Ascending aorta (tissue), 2 donors: ENCODE measurements around the gene ZNF564. TPM values are rescaled to one million over a fixed set of nuclear protein-coding genes. Genes with fewer than 3 reads are reported as not detected.

Source experiments
- DNase-seq, 2 donors: peaks; one replicate each; pipeline ENCODE4 v3.0.0-alpha.2; 2019; ENCODE audit warnings: low spot score in 2 of 2
- H3K27ac ChIP-seq, 2 donors: fragments of 200-600 bp; sonication (generic); one replicate each; pipeline ENCODE4 v1.5.1; 2016 to 2017; ENCODE audit warnings: mild to moderate bottlenecking in 1 of 2
- H3K27me3 ChIP-seq: fragments of 200-600 bp; sonication (generic); one replicate; pipeline ENCODE4 v1.5.1; 2017
- H3K36me3 ChIP-seq, 2 donors: fragments of 200-600 bp; sonication (generic); one replicate each; pipeline ENCODE4 v1.5.1; 2016
- H3K4me1 ChIP-seq, 2 donors: fragments of 200-600 bp; sonication (generic); one replicate each; pipeline ENCODE4 v1.5.1; 2016 to 2017; ENCODE audit warnings: mild to moderate bottlenecking in 1 of 2
- H3K4me3 ChIP-seq, 2 donors: fragments of 200-600 bp; sonication (generic); one replicate each; pipeline ENCODE4 v1.5.1; 2016 to 2017; ENCODE audit warnings: mild to moderate bottlenecking in 1 of 2
- H3K9me3 ChIP-seq, 2 donors: fragments of 200-600 bp; sonication (generic); one replicate each; pipeline ENCODE4 v1.5.1; 2016
- intact Hi-C: fragments of 100-400 bp; cut with DNase I; formaldehyde crosslinking; loops from one replicate; pipeline ENCODE4 v1.15.1; 2023
- total RNA-seq: library from RNA; depleted of rRNA; stranded (reverse); fragments of >200 nt; gene quantifications from one replicate; pipeline ENCODE4 v1.1.0, GENCODE V29; 2016
- TF ChIP-seq, protein P1 (sequence below), 3 experiments: fragments of 200-600 bp in 2 of 3; fragments of 450-650 bp in 1 of 3; sonication (generic) in 2 of 3; IDR thresholded peaks; one replicate each; pipeline ENCODE4 v1.5.1; 2016 to 2019; ENCODE audit warnings: antibody characterized with exemption in 3 of 3, mild to moderate bottlenecking in 1 of 3, moderate library complexity in 1 of 3

ZNF564 gene
- total RNA-seq, 1 donor from 2014 or later, result 2.6 TPM

- Histone ChIP-seq H3K4me3 (peak overlapping the region; percentile 86 to 98), H3K27ac (peak overlapping the region in 1 of 2 donors; percentile 74), H3K4me1 (peaks cover 0 to 15% of the 10 kb centered on the region in 2 donors), H3K27me3 (no peaks in the 10 kb centered on the region), H3K36me3 (no peaks in the 10 kb centered on the region), H3K9me3 (no peaks in the 10 kb centered on the region)
- DNase-seq, result no peak
- intact Hi-C loops, result loop anchor here (10.0 kb wide), 1 partner anchor 81 kb away; the partner anchor contains the start of gene ZNF799
- TF ChIP-seq, protein P1, sequence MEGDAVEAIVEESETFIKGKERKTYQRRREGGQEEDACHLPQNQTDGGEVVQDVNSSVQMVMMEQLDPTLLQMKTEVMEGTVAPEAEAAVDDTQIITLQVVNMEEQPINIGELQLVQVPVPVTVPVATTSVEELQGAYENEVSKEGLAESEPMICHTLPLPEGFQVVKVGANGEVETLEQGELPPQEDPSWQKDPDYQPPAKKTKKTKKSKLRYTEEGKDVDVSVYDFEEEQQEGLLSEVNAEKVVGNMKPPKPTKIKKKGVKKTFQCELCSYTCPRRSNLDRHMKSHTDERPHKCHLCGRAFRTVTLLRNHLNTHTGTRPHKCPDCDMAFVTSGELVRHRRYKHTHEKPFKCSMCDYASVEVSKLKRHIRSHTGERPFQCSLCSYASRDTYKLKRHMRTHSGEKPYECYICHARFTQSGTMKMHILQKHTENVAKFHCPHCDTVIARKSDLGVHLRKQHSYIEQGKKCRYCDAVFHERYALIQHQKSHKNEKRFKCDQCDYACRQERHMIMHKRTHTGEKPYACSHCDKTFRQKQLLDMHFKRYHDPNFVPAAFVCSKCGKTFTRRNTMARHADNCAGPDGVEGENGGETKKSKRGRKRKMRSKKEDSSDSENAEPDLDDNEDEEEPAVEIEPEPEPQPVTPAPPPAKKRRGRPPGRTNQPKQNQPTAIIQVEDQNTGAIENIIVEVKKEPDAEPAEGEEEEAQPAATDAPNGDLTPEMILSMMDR (IDR thresholded peaks at IDR 0.05), result no peak
Observed at GRCh38 chr19:12485571-12485970, 65.7 kb downstream of the ZNF564 start.

GRCh38 chr19:12485052-12485416, 66.2 kb downstream of the ZNF564 start:
- TF ChIP-seq, protein P1 (IDR thresholded peaks at IDR 0.05), result no peak
- DNase-seq, result no peak
- Histone ChIP-seq H3K4me3 (peak overlapping the region; percentile 86 to 98), H3K9me3 (no peaks in the 10 kb centered on the region), H3K27ac (peak overlapping the region; percentile 74 to 76), H3K36me3 (no peaks in the 10 kb centered on the region), H3K4me1 (peaks cover 0 to 15% of the 10 kb centered on the region in 2 donors), H3K27me3 (no peaks in the 10 kb centered on the region)
- intact Hi-C loops, result loop anchor here (10.0 kb wide), 1 partner anchor 80 kb away; the partner anchor contains the start of gene ZNF799

DNA sequence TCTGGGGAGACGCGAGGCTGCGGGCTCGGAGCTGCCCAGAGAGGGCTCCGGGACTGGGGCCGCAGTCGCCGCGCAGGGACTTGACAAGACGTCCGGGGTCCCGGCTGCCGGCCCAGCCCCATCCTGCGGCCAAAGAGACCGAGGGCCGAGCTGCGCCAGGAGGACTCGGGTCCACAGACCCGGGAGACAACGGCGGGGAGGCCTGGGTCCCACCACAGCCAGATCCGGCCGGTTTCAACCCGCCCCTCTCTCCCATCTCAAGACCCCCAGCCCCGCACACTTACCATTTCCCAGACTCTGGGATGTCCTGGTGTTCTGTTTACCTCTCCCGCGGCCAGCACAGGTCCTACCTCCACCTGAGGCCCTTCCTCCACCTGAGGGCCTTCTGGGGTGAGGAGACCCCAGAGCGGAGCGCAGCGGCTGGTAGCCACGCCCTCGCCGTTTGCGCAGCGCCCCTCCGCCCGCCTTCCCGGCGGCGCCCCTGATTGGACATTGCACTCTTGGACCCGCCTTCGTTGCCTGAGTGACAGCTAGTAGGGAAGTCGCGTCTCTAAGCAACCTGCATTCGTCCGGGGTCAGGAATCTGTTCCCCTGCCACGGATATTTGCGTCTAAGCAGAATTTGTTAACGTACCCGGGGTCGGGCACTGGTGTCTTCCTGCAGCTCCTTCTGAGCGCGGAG, 66.8 kb downstream of the ZNF564 start, which contains the start of gene ZNF709:
Gene ZNF709 (minus strand): TSS at position 446 of the 681 bp plus-strand sequence. CDS start 159 bp downstream, at position 287.
- H3K4me3 ChIP-seq, result peak within 1 kb of the TSS; percentile 86 to 98
- peaks cover 0 to 15% of the 10 kb centered on the region in 2 donors for H3K4me1 ChIP-seq
- DNase-seq, result peak; percentile 63 to 94
- H3K9me3 ChIP-seq, result no peaks in the 10 kb centered on the region
- no peaks in the 10 kb centered on the region for H3K36me3 ChIP-seq
- H3K27me3 ChIP-seq, result no peaks in the 10 kb centered on the region
- peak within 1 kb of the TSS; percentile 74 to 76 for H3K27ac ChIP-seq
- TF ChIP-seq, protein P1 (IDR thresholded peaks at IDR 0.05), result no peak
- intact Hi-C loops, result loop anchor here (1.0 to 10.0 kb wide), 4 partner anchors 11 to 80 kb away; partner anchors contain the start of genes ZNF443, ZNF564 and ZNF799

GRCh38 chr19:12484011-12484370, 67.3 kb downstream of the ZNF564 start:
- H3K9me3 ChIP-seq, result no peaks in the 10 kb centered on the region
- H3K4me3 ChIP-seq, result peak overlapping the region; percentile 86 to 98
- no peak for DNase-seq
- TF ChIP-seq, protein P1 (IDR thresholded peaks at IDR 0.05), result no peak
- intact Hi-C loops, result loop anchor here (1.0 to 10.0 kb wide), 4 partner anchors 11 to 79 kb away; partner anchors contain the start of genes ZNF443, ZNF564 and ZNF799
- H3K36me3 ChIP-seq, result no peaks in the 10 kb centered on the region
- peak overlapping the region; percentile 74 to 76 for H3K27ac ChIP-seq
- peaks cover 0 to 15% of the 10 kb centered on the region in 2 donors for H3K4me1 ChIP-seq
- no peaks in the 10 kb centered on the region for H3K27me3 ChIP-seq

DNA sequence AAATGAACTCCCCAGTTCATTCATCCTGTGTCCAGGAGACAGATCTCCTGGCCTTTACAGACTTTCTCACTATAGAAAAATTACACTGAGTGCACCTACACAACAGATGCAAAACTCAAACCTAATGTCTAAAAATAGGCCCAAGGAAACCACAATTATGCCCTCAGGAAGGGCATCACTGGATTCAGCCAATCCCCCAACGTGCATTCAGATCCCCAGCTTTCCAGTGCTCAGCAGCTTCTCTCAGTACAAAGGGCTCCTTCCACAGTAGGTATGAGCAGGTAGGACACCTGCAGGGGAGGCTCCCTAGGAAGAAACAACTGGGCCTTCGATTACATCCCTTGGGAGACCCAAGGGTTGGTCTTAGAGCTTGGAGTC, 68.8 kb downstream of the ZNF564 start:
- Histone ChIP-seq H3K36me3 (no peaks in the 10 kb centered on the region), H3K27me3 (no peaks in the 10 kb centered on the region), H3K4me1 (peaks cover 0 to 15% of the 10 kb centered on the region in 2 donors), H3K27ac (no peak overlapping the region), H3K9me3 (no peaks in the 10 kb centered on the region), H3K4me3 (no peak overlapping the region)
- intact Hi-C loops, result loop anchor here (10.0 kb wide), 1 partner anchor 78 kb away; the partner anchor contains the start of gene ZNF799
- DNase-seq, result no peak
- TF ChIP-seq, protein P1 (IDR thresholded peaks at IDR 0.05), result no peak
